CD14-positive monocyte (primary cell): Measurements from ENCODE around the gene CA6. TPM values are rescaled to one million over a fixed set of nuclear protein-coding genes. Genes with fewer than 3 reads are reported as not detected.

Experiments used
- DNase-seq, 3 donors: peaks; one replicate each; pipeline ENCODE4 v3.0.0-alpha.2; 2011 to 2022
- H2AFZ ChIP-seq: 2 replicates; pipeline ENCODE4 v1.6.0; 2012; ENCODE audit warnings: mild to moderate bottlenecking, low read depth, low read length, inconsistent platforms; ENCODE audit not compliant: insufficient read depth, poor library complexity, severe bottlenecking
- H3K27ac ChIP-seq, 2 donors: 1 replicate in 1 of 2; 2 replicates in 1 of 2; pipeline ENCODE4 v1.5.1; 2012 to 2013; ENCODE audit warnings: low read length in 2 of 2, control low read depth in 1 of 2, inconsistent platforms in 1 of 2, low read depth in 1 of 2, mild to moderate bottlenecking in 1 of 2
- H3K27me3 ChIP-seq, 2 donors: one replicate each; pipeline versions ENCODE4 v1.6.0 to v1.6.1; 2011 to 2013; ENCODE audit warnings: low read length in 2 of 2; ENCODE audit not compliant: control insufficient read depth in 2 of 2, insufficient read depth in 2 of 2
- H3K36me3 ChIP-seq, 2 donors: replicated peaks in 1 of 2; 1 replicate in 1 of 2; 2 replicates in 1 of 2; pipeline versions ENCODE4 v1.5.1 to v1.6.1; 2012 to 2013; ENCODE audit warnings: low read length in 2 of 2, control low read depth in 1 of 2, inconsistent platforms in 1 of 2, mild to moderate bottlenecking in 1 of 2; ENCODE audit not compliant: insufficient read depth in 2 of 2, control insufficient read depth in 1 of 2
- H3K4me1 ChIP-seq, 2 donors: 1 replicate in 1 of 2; 2 replicates in 1 of 2; pipeline versions ENCODE4 v1.5.1 to v1.6.1; 2012 to 2013; ENCODE audit warnings: low read length in 2 of 2, control low read depth in 1 of 2, inconsistent platforms in 1 of 2, mild to moderate bottlenecking in 1 of 2, moderate library complexity in 1 of 2; ENCODE audit not compliant: insufficient read depth in 2 of 2, control insufficient read depth in 1 of 2
- H3K4me2 ChIP-seq: replicated peaks from 2 replicates; pipeline ENCODE3; 2012; ENCODE audit warnings: low read length, moderate library complexity, mild to moderate bottlenecking; ENCODE audit not compliant: poor library complexity, severe bottlenecking; ENCODE audit errors: extremely low read depth
- H3K4me3 ChIP-seq, 3 experiments: fragments of 200-600 bp in 1 of 3; sonication (generic) in 1 of 3; replicated peaks in 1 of 3; 1 replicate in 2 of 3; 2 replicates in 1 of 3; pipeline ENCODE4 v1.5.1; 2011 to 2013; ENCODE audit warnings: low read length in 3 of 3, mild to moderate bottlenecking in 3 of 3, control low read depth in 2 of 3, low read depth in 2 of 3, inconsistent platforms in 1 of 3, moderate library complexity in 1 of 3
- H3K79me2 ChIP-seq: 2 replicates; pipeline ENCODE4 v1.6.0; 2012; ENCODE audit warnings: mild to moderate bottlenecking, control low read depth, inconsistent platforms, low read length, moderate library complexity; ENCODE audit not compliant: insufficient read depth
- H3K9ac ChIP-seq: 2 replicates; pipeline ENCODE4 v1.6.0; 2017; ENCODE audit warnings: low read length, mild to moderate bottlenecking; ENCODE audit not compliant: insufficient read depth, poor library complexity, severe bottlenecking
- H3K9me3 ChIP-seq, 2 donors: replicated peaks in 1 of 2; 1 replicate in 1 of 2; 2 replicates in 1 of 2; pipeline versions ENCODE4 v1.5.1 to v1.6.1; 2012 to 2013; ENCODE audit warnings: low read length in 2 of 2, control low read depth in 1 of 2; ENCODE audit not compliant: control insufficient read depth in 1 of 2, insufficient read depth in 1 of 2
- H4K20me1 ChIP-seq: 2 replicates; pipeline ENCODE4 v1.6.0; 2012; ENCODE audit warnings: mild to moderate bottlenecking, low read length, control low read depth, moderate library complexity; ENCODE audit not compliant: insufficient read depth
- H3K27ac Mint-ChIP-seq, 7 donors: one replicate each; pipeline ENCODE4 v1.8.0; 2020; ENCODE audit warnings: mild to moderate bottlenecking in 7 of 7, mixed read lengths in 7 of 7, moderate library complexity in 6 of 7, inconsistent platforms in 2 of 7
- H3K27me3 Mint-ChIP-seq, 3 donors: one replicate each; pipeline ENCODE4 v1.8.0; 2021 to 2022; ENCODE audit warnings: low read depth in 3 of 3, mild to moderate bottlenecking in 3 of 3, mixed read lengths in 3 of 3, moderate library complexity in 3 of 3, inconsistent platforms in 1 of 3
- H3K36me3 Mint-ChIP-seq, 2 donors: one replicate each; pipeline ENCODE4 v1.8.0; 2020; ENCODE audit warnings: mixed read lengths in 2 of 2, inconsistent platforms in 1 of 2, mild to moderate bottlenecking in 1 of 2
- H3K4me1 Mint-ChIP-seq: one replicate; pipeline ENCODE4 v1.8.0; 2020; ENCODE audit warnings: mild to moderate bottlenecking, mixed read lengths
- H3K4me3 Mint-ChIP-seq, 2 donors: one replicate each; pipeline ENCODE4 v1.8.0; 2020; ENCODE audit warnings: mild to moderate bottlenecking in 2 of 2, mixed read lengths in 2 of 2, moderate library complexity in 1 of 2
- H3K9me3 Mint-ChIP-seq, 7 donors: one replicate each; pipeline ENCODE4 v1.8.0; 2020 to 2022; ENCODE audit warnings: mixed read lengths in 7 of 7, mild to moderate bottlenecking in 6 of 7, moderate library complexity in 6 of 7, inconsistent platforms in 2 of 7
- WGBS: methylation state at CpG from one replicate; pipeline ENCODE4 v1.1.5; 2013; ENCODE audit warnings: missing lambda C conversion rate; ENCODE audit not compliant: insufficient coverage; 5-methylcytosine and 5-hydroxymethylcytosine counted together
- intact Hi-C, 2 donors: fragments of 100-400 bp; cut with micrococcal nuclease; formaldehyde crosslinking; loops; one replicate each; pipeline versions ENCODE4 v1.15.0 to v1.15.1; 2023
- polyA plus RNA-seq, 3 donors: library from polyadenylated mRNA; depleted of rRNA in 1 of 3; unstranded in 2 of 3; stranded (reverse) in 1 of 3; fragments of 300-500 nt in 2 of 3; fragments of >200 nt in 1 of 3; fragmentation: Illumina TruSeq in 2 of 3; gene quantifications; 1 replicate in 2 of 3; 2 replicates in 1 of 3; pipeline ENCODE4 v1.2.3, GENCODE V29; 2012 to 2021
- TF ChIP-seq, protein P1 (sequence below): fragments of 200-600 bp; IDR thresholded peaks from one replicate; pipeline ENCODE4 v1.8.0; 2022; ENCODE audit warnings: antibody characterized with exemption, mild to moderate bottlenecking

The CA6 gene
- polyA plus RNA-seq, 3 donors, result not detected

DNA sequence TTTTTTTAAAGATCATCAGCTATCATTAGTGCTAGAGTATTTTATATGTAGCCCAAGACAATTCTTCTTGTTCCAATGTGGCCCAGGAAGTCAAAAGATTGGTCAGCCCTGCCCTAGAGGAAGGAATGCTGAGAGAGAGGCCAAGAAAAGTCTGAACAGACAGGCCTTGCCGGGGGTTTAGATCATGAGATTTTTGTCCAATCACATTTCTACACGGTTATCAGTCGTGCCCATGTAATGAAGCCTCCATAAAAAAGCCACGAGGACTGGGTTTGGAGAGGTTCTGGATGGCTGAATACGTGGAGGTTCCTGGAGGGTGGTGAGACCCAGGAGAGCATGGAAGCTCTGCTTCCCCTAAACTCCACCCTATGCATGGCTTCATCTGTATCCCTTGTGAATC is 42.9 kb upstream of the CA6 start:
- intact Hi-C loops, result no loop called here
- Histone ChIP-seq H3K36me3 (no peaks in the 10 kb centered on the region), H3K4me2 (no peak overlapping the region), H2AFZ (no peak overlapping the region), H3K27me3 (no peaks in the 10 kb centered on the region), H3K4me1 (peaks cover 0 to 4% of the 10 kb centered on the region in 2 donors), H3K9ac (no peak overlapping the region), H3K4me3 (no peak overlapping the region), H4K20me1 (no peaks in the 10 kb centered on the region), H3K27ac (no peak overlapping the region), H3K9me3 (peaks cover 0 to 8% of the 10 kb centered on the region in 2 donors), H3K79me2 (no peaks in the 10 kb centered on the region)
- TF ChIP-seq, protein P1, sequence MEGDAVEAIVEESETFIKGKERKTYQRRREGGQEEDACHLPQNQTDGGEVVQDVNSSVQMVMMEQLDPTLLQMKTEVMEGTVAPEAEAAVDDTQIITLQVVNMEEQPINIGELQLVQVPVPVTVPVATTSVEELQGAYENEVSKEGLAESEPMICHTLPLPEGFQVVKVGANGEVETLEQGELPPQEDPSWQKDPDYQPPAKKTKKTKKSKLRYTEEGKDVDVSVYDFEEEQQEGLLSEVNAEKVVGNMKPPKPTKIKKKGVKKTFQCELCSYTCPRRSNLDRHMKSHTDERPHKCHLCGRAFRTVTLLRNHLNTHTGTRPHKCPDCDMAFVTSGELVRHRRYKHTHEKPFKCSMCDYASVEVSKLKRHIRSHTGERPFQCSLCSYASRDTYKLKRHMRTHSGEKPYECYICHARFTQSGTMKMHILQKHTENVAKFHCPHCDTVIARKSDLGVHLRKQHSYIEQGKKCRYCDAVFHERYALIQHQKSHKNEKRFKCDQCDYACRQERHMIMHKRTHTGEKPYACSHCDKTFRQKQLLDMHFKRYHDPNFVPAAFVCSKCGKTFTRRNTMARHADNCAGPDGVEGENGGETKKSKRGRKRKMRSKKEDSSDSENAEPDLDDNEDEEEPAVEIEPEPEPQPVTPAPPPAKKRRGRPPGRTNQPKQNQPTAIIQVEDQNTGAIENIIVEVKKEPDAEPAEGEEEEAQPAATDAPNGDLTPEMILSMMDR, result no peak
- no CpG with 5 or more reads among the region's 5 CpGs for WGBS
- Mint-ChIP-seq H3K27ac (peak overlapping the region in 1 of 7 donors; percentile 38), H3K27me3 (peaks cover 2 to 7% (median 3%) of the 10 kb centered on the region in 3 donors), H3K36me3 (peaks cover 0 to 5% of the 10 kb centered on the region in 2 donors), H3K4me3 (no peak overlapping the region), H3K4me1 (peaks cover 9% of the 10 kb centered on the region), H3K9me3 (peaks cover 9 to 10% (median 9%) of the 10 kb centered on the region in 7 donors)
- DNase-seq, result no peak

DNA sequence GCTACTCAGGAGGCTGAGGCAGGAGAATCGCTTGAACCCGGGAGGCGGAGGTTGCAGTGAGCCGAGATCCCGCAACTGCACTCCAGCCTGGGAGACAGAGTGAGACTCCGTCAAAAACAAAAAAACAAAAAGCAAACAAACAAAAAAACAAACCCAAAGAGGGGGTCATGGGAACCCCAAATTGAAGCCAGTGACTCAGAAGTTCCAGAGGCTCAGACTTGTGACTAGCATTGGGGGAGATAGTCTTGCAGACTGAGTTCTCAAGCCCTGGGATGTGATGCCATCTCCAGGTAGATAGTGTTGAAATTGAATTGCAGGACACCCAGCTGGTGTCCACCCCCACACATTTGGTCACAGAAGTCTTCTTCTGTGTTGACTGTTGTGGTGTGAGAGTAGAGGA is 42.3 kb upstream of the CA6 start:
- Histone ChIP-seq H3K4me2 (no peak overlapping the region), H3K36me3 (no peaks in the 10 kb centered on the region), H3K27me3 (no peaks in the 10 kb centered on the region), H3K4me3 (no peak overlapping the region), H3K4me1 (peaks cover under 1 to 10% of the 10 kb centered on the region in 2 donors), H3K9ac (no peak overlapping the region), H2AFZ (no peak overlapping the region), H3K9me3 (peaks cover 0 to 4% of the 10 kb centered on the region in 2 donors), H3K27ac (no peak overlapping the region), H4K20me1 (no peaks in the 10 kb centered on the region), H3K79me2 (no peaks in the 10 kb centered on the region)
- no CpG with 5 or more reads among the region's 6 CpGs for WGBS
- H3K36me3 Mint-ChIP-seq, result peaks cover 0 to 4% of the 10 kb centered on the region in 2 donors
- H3K27me3 Mint-ChIP-seq, result peaks cover 2 to 7% (median 3%) of the 10 kb centered on the region in 3 donors
- intact Hi-C loops, result no loop called here
- DNase-seq, result no peak
- H3K27ac Mint-ChIP-seq, result no peak overlapping the region
- peaks cover 15% of the 10 kb centered on the region for H3K4me1 Mint-ChIP-seq
- peaks cover 3 to 5% (median 4%) of the 10 kb centered on the region in 7 donors for H3K9me3 Mint-ChIP-seq
- H3K4me3 Mint-ChIP-seq, result no peak overlapping the region
- TF ChIP-seq, protein P1, result no peak
